Measurements from ENCODE around the gene CCDC61.

Gene CCDC61

DNA sequence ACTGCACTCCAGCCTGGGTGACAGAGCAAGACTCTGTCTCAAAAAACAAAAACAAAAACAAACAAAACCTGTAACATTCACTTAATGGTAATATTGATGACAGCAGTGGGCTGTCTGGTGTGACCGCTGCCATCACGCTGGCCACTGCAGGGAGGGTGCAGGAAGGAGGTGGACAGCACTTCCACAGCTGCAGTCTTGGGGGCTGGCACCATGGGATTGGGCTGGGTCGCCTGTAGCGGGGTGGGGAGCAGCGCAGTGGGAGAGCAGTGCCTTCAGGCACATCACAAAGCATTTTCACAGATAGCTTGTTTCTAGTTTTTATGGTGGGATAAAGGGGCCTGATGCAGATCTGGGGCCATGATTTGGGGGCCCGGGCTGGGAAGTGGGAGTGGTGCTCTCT is 40.3 kb downstream of the CCDC61 start:
- TF ChIP-seq, protein P1, sequence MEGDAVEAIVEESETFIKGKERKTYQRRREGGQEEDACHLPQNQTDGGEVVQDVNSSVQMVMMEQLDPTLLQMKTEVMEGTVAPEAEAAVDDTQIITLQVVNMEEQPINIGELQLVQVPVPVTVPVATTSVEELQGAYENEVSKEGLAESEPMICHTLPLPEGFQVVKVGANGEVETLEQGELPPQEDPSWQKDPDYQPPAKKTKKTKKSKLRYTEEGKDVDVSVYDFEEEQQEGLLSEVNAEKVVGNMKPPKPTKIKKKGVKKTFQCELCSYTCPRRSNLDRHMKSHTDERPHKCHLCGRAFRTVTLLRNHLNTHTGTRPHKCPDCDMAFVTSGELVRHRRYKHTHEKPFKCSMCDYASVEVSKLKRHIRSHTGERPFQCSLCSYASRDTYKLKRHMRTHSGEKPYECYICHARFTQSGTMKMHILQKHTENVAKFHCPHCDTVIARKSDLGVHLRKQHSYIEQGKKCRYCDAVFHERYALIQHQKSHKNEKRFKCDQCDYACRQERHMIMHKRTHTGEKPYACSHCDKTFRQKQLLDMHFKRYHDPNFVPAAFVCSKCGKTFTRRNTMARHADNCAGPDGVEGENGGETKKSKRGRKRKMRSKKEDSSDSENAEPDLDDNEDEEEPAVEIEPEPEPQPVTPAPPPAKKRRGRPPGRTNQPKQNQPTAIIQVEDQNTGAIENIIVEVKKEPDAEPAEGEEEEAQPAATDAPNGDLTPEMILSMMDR (conservative IDR thresholded peaks at IDR 0.05; ENCODE audit: low read depth, low read length): no peak
- H3K4me2 ChIP-seq: no peak overlapping the region
- H3K4me3 ChIP-seq (IDR thresholded peaks at IDR 0.05; ENCODE audit: insufficient read depth, low read depth, low read length): no peak overlapping the region

GRCh38 chr19:46035986-46036743 is 40.9 kb downstream of the CCDC61 start:
- TF ChIP-seq, protein P1 (conservative IDR thresholded peaks at IDR 0.05; ENCODE audit: low read depth, low read length): no peak
- Histone ChIP-seq H3K4me1 (ENCODE audit: low read depth, poor library complexity, severe bottlenecking) (no peaks in the 10 kb centered on the region), H2AFZ (ENCODE audit: low read depth) (no peak overlapping the region), H3K4me3 (IDR thresholded peaks at IDR 0.05; ENCODE audit: insufficient read depth, low read depth, low read length) (no peak overlapping the region), H3K79me2 (ENCODE audit: insufficient read depth, low read depth) (no peaks in the 10 kb centered on the region), H3K36me3 (ENCODE audit: insufficient read depth) (no peaks in the 10 kb centered on the region), H3K9ac (no peak overlapping the region), H4K20me1 (ENCODE audit: insufficient read depth) (no peaks in the 10 kb centered on the region), H3K27ac (no peak overlapping the region), H3K27me3 (ENCODE audit: insufficient read depth, low read depth) (no peaks in the 10 kb centered on the region), H3K4me2 (no peak overlapping the region)

More for the DNA sequence above, 40.3 kb downstream of the CCDC61 start:
- H3K36me3 ChIP-seq (ENCODE audit: insufficient read depth): no peaks in the 10 kb centered on the region
- no peaks in the 10 kb centered on the region for H3K79me2 ChIP-seq (ENCODE audit: insufficient read depth, low read depth)
- H3K4me1 ChIP-seq (ENCODE audit: low read depth, poor library complexity, severe bottlenecking): no peaks in the 10 kb centered on the region
- H4K20me1 ChIP-seq (ENCODE audit: insufficient read depth): no peaks in the 10 kb centered on the region
- H3K27me3 ChIP-seq (ENCODE audit: insufficient read depth, low read depth): no peaks in the 10 kb centered on the region
- H3K27ac ChIP-seq: no peak overlapping the region
- H3K9ac ChIP-seq: no peak overlapping the region
- no peak overlapping the region for H2AFZ ChIP-seq (ENCODE audit: low read depth)

GRCh38 chr19:46036744-46037128 is 41.5 kb downstream of the CCDC61 start:
- TF ChIP-seq, protein P1 (conservative IDR thresholded peaks at IDR 0.05; ENCODE audit: low read depth, low read length): no peak
- no peak overlapping the region for H3K9ac ChIP-seq
- no peak overlapping the region for H3K27ac ChIP-seq
- no peaks in the 10 kb centered on the region for H3K4me1 ChIP-seq (ENCODE audit: low read depth, poor library complexity, severe bottlenecking)
- no peaks in the 10 kb centered on the region for H4K20me1 ChIP-seq (ENCODE audit: insufficient read depth)
- H2AFZ ChIP-seq (ENCODE audit: low read depth): no peak overlapping the region
- H3K36me3 ChIP-seq (ENCODE audit: insufficient read depth): no peaks in the 10 kb centered on the region
- H3K4me3 ChIP-seq (IDR thresholded peaks at IDR 0.05; ENCODE audit: insufficient read depth, low read depth, low read length): no peak overlapping the region
- no peak overlapping the region for H3K4me2 ChIP-seq
- H3K27me3 ChIP-seq (ENCODE audit: insufficient read depth, low read depth): no peaks in the 10 kb centered on the region
- no peaks in the 10 kb centered on the region for H3K79me2 ChIP-seq (ENCODE audit: insufficient read depth, low read depth)

- H4K20me1 ChIP-seq (ENCODE audit: insufficient read depth): no peaks in the 10 kb centered on the region
- H3K4me1 ChIP-seq (ENCODE audit: low read depth, poor library complexity, severe bottlenecking): no peaks in the 10 kb centered on the region
- no peak overlapping the region for H3K4me2 ChIP-seq
- no peak overlapping the region for H2AFZ ChIP-seq (ENCODE audit: low read depth)
- no peak overlapping the region for H3K4me3 ChIP-seq (IDR thresholded peaks at IDR 0.05; ENCODE audit: insufficient read depth, low read depth, low read length)
- no peaks in the 10 kb centered on the region for H3K27me3 ChIP-seq (ENCODE audit: insufficient read depth, low read depth)
- no peaks in the 10 kb centered on the region for H3K79me2 ChIP-seq (ENCODE audit: insufficient read depth, low read depth)
- H3K27ac ChIP-seq: no peak overlapping the region
- no peaks in the 10 kb centered on the region for H3K36me3 ChIP-seq (ENCODE audit: insufficient read depth)
- TF ChIP-seq, protein P1 (conservative IDR thresholded peaks at IDR 0.05; ENCODE audit: low read depth, low read length): no peak
- H3K9ac ChIP-seq: no peak overlapping the region
Measured at GRCh38 chr19:46040125-46040524, 44.9 kb downstream of the CCDC61 start.
